SU-DHL-6 (cell line): ENCODE results near the gene SCUBE1.

Source experiments
- H2AFZ ChIP-seq: fragments of 200-600 bp; sonication (generic); 2 replicates; pipeline ENCODE4 v1.6.1; 2014; ENCODE audit warnings: low read depth, mild to moderate bottlenecking, moderate library complexity, mixed read lengths, antibody characterized with exemption, low read length; ENCODE audit not compliant: severe bottlenecking
- H3F3A ChIP-seq: fragments of 200-600 bp; shearing (Covaris generic); 2 replicates; pipeline ENCODE4 v1.6.0; 2016; ENCODE audit warnings: antibody characterized with exemption, mild to moderate bottlenecking; ENCODE audit not compliant: insufficient read depth
- H3K27ac ChIP-seq: fragments of 200-600 bp; sonication (generic); 2 replicates; pipeline ENCODE4 v1.5.1; 2016; ENCODE audit warnings: low read depth, mild to moderate bottlenecking, low read length, moderate library complexity, mixed read lengths
- H3K27me3 ChIP-seq: fragments of 200-600 bp; sonication (generic), shearing (Covaris generic); 2 replicates; pipeline ENCODE4 v1.6.0; 2014; ENCODE audit warnings: mild to moderate bottlenecking, low read length
- H3K36me3 ChIP-seq: fragments of 200-600 bp; sonication (generic); 2 replicates; pipeline ENCODE4 v1.6.1; 2014; ENCODE audit warnings: mild to moderate bottlenecking, low read length, mixed read lengths
- H3K4me2 ChIP-seq: fragments of 300-600, 200-600 bp; shearing (Covaris generic), sonication (generic); 2 replicates; pipeline ENCODE4 v1.6.0; 2014; ENCODE audit warnings: low read length, low read depth, mild to moderate bottlenecking; ENCODE audit not compliant: poor library complexity, severe bottlenecking
- H3K4me3 ChIP-seq: fragments of 200-600 bp; sonication (generic); 2 replicates; pipeline ENCODE4 v1.5.1; 2014; ENCODE audit warnings: antibody characterized with exemption, low read length, mild to moderate bottlenecking, mixed read lengths; ENCODE audit not compliant: insufficient read depth, poor library complexity, severe bottlenecking
- H3K79me2 ChIP-seq: fragments of 200-600 bp; sonication (generic); 2 replicates; pipeline ENCODE4 v1.6.1; 2014; ENCODE audit warnings: mild to moderate bottlenecking, low read length, moderate library complexity; ENCODE audit not compliant: insufficient read depth
- H3K9ac ChIP-seq: fragments of 200-600 bp; sonication (generic); 2 replicates; pipeline ENCODE4 v1.7.0; 2014; ENCODE audit warnings: mild to moderate bottlenecking, low read length
- H3K9me2 ChIP-seq: fragments of 200-600 bp; sonication (generic); replicated peaks from 2 replicates; pipeline ENCODE4 v1.6.1; 2014; ENCODE audit warnings: low read length; ENCODE audit not compliant: insufficient read depth
- H3K9me3 ChIP-seq: fragments of 200-600 bp; sonication (generic); 2 replicates; pipeline ENCODE4 v1.6.1; 2014; ENCODE audit warnings: low read length, mixed read lengths; ENCODE audit not compliant: insufficient read depth
- H4K20me1 ChIP-seq: fragments of 200-600 bp; sonication (generic); 2 replicates; pipeline ENCODE4 v1.6.1; 2014; ENCODE audit warnings: low read depth, mild to moderate bottlenecking, antibody characterized with exemption, low read length, moderate library complexity, mixed read lengths
- CTCF ChIP-seq: fragments of 200-600 bp; sonication (generic); IDR thresholded peaks from one replicate; pipeline ENCODE4 v1.5.1; 2017; ENCODE audit warnings: antibody characterized with exemption, mild to moderate bottlenecking, low read length, moderate library complexity; ENCODE audit not compliant: insufficient read depth, poor library complexity, severe bottlenecking
- EZH2phosphoT487 ChIP-seq: fragments of 200-600 bp; sonication (generic), shearing (Covaris generic); conservative IDR thresholded peaks from 2 replicates; pipeline ENCODE4 v1.6.1; 2018; ENCODE audit warnings: mild to moderate bottlenecking, antibody characterized with exemption, low read length, moderate library complexity, mixed read lengths

The SCUBE1 gene

GRCh38 chr22:43295660-43296059 is 47.5 kb downstream of the SCUBE1 start:
- H2AFZ ChIP-seq: no peak overlapping the region
- no peak for TF ChIP-seq EZH2phosphoT487
- no peak for TF ChIP-seq CTCF
- no peak overlapping the region for H3K9ac ChIP-seq
- no peaks in the 10 kb centered on the region for H3K79me2 ChIP-seq
- no peaks in the 10 kb centered on the region for H3K27me3 ChIP-seq
- no peak overlapping the region for H3K27ac ChIP-seq
- no peaks in the 10 kb centered on the region for H3K9me3 ChIP-seq
- H3K9me2 ChIP-seq: no peaks in the 10 kb centered on the region
- no peaks in the 10 kb centered on the region for H3F3A ChIP-seq
- H3K36me3 ChIP-seq: no peaks in the 10 kb centered on the region
- H3K4me3 ChIP-seq: no peak overlapping the region
- no peak overlapping the region for H3K4me2 ChIP-seq
- H4K20me1 ChIP-seq: no peaks in the 10 kb centered on the region

- no peak overlapping the region for H3K27ac ChIP-seq
- H3K4me3 ChIP-seq: no peak overlapping the region
- H3K79me2 ChIP-seq: no peaks in the 10 kb centered on the region
- no peaks in the 10 kb centered on the region for H3F3A ChIP-seq
- H3K4me2 ChIP-seq: no peak overlapping the region
- H3K9me2 ChIP-seq: no peaks in the 10 kb centered on the region
- no peak for TF ChIP-seq CTCF
- TF ChIP-seq EZH2phosphoT487: no peak
- no peak overlapping the region for H3K9ac ChIP-seq
- H2AFZ ChIP-seq: no peak overlapping the region
- H4K20me1 ChIP-seq: no peaks in the 10 kb centered on the region
- no peaks in the 10 kb centered on the region for H3K27me3 ChIP-seq
- no peaks in the 10 kb centered on the region for H3K9me3 ChIP-seq
- no peaks in the 10 kb centered on the region for H3K36me3 ChIP-seq
Measured at GRCh38 chr22:43295173-43295572, 48.0 kb downstream of the SCUBE1 start.

- no peaks in the 10 kb centered on the region for H3K36me3 ChIP-seq
- H3K79me2 ChIP-seq: no peaks in the 10 kb centered on the region
- H2AFZ ChIP-seq: no peak overlapping the region
- no peak overlapping the region for H3K9ac ChIP-seq
- no peaks in the 10 kb centered on the region for H3F3A ChIP-seq
- H3K4me2 ChIP-seq: no peak overlapping the region
- H3K9me2 ChIP-seq: no peaks in the 10 kb centered on the region
- no peaks in the 10 kb centered on the region for H4K20me1 ChIP-seq
- no peak overlapping the region for H3K27ac ChIP-seq
- H3K27me3 ChIP-seq: no peaks in the 10 kb centered on the region
- H3K4me3 ChIP-seq: no peak overlapping the region
- no peak for TF ChIP-seq EZH2phosphoT487
- TF ChIP-seq CTCF: no peak
- H3K9me3 ChIP-seq: no peaks in the 10 kb centered on the region
Measured at GRCh38 chr22:43293655-43294392, 49.3 kb downstream of the SCUBE1 start.
